SK-N-SH (cell line): ENCODE data around the gene SIPA1.

Experiments used
- CHD2 ChIP-seq: fragments of 150-350 bp; IDR thresholded peaks from 2 replicates; pipeline ENCODE4 v1.6.1; 2018; ENCODE audit warnings: low read length; ENCODE audit not compliant: partially characterized antibody
- ELF1 ChIP-seq: IDR thresholded peaks from 2 replicates; pipeline ENCODE4 v1.4.0; 2012
- FOSL2 ChIP-seq: IDR thresholded peaks from 2 replicates; pipeline ENCODE4 v1.4.0; 2012; ENCODE audit warnings: low read depth, mild to moderate bottlenecking, moderate library complexity, borderline replicate concordance
- GABPA ChIP-seq: IDR thresholded peaks from 2 replicates; pipeline ENCODE4 v1.4.0; 2012; ENCODE audit warnings: low read depth, mild to moderate bottlenecking
- JUND ChIP-seq: IDR thresholded peaks from 2 replicates; pipeline ENCODE4 v1.4.0; 2012
- POLR2AphosphoS5 ChIP-seq: IDR thresholded peaks from 2 replicates; pipeline ENCODE4 v1.6.1; 2012; ENCODE audit warnings: low read depth, low read length
- RAD21 ChIP-seq: IDR thresholded peaks from 2 replicates; pipeline ENCODE4 v1.6.1; 2012; ENCODE audit warnings: mild to moderate bottlenecking, low read length
- RFX5 ChIP-seq: IDR thresholded peaks from 2 replicates; pipeline ENCODE4 v1.6.1; 2012; ENCODE audit warnings: mild to moderate bottlenecking, improper control_type of control experiment, low read length
- SIN3A ChIP-seq: IDR thresholded peaks from 2 replicates; pipeline ENCODE4 v1.6.1; 2012; ENCODE audit warnings: low read depth, mild to moderate bottlenecking, low read length, moderate library complexity, borderline replicate concordance
- TF ChIP-seq, protein P1 (sequence below): fragments of 200-600 bp; sonication (generic); IDR thresholded peaks from 2 replicates; pipeline ENCODE4 v1.6.1; 2017; ENCODE audit warnings: antibody characterized with exemption, mild to moderate bottlenecking, moderate library complexity
- TF ChIP-seq, protein P2 (sequence below): IDR thresholded peaks from 2 replicates; pipeline ENCODE4 v1.6.1; 2012; ENCODE audit warnings: mild to moderate bottlenecking, low read depth, low read length, moderate library complexity
- TF ChIP-seq, protein P3 (sequence below): IDR thresholded peaks from 2 replicates; pipeline ENCODE4 v1.4.0; 2012; ENCODE audit warnings: low read depth

DNA sequence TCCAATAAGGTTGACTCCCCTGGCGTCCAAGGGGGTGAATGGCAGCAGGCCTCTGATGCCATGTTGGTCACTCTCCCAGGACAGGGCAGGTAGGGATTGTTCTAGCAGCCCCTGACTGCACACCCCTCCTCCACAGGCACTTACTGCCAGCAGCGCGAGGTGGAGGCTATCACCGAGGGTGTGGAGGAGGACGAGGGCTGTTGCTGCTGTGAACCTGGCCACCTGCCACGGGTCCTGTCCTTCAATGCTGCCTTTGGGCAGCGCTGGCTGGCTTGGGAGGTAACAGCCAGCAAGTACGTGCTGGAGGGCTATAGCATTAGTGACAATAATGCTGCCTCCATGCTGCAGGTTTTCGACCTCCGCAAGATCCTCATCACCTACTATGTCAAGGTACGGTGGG, 7.7 kb upstream of the SIPA1 start:
- TF ChIP-seq, protein P1, sequence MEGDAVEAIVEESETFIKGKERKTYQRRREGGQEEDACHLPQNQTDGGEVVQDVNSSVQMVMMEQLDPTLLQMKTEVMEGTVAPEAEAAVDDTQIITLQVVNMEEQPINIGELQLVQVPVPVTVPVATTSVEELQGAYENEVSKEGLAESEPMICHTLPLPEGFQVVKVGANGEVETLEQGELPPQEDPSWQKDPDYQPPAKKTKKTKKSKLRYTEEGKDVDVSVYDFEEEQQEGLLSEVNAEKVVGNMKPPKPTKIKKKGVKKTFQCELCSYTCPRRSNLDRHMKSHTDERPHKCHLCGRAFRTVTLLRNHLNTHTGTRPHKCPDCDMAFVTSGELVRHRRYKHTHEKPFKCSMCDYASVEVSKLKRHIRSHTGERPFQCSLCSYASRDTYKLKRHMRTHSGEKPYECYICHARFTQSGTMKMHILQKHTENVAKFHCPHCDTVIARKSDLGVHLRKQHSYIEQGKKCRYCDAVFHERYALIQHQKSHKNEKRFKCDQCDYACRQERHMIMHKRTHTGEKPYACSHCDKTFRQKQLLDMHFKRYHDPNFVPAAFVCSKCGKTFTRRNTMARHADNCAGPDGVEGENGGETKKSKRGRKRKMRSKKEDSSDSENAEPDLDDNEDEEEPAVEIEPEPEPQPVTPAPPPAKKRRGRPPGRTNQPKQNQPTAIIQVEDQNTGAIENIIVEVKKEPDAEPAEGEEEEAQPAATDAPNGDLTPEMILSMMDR, result no peak
- TF ChIP-seq ELF1, result no peak
- TF ChIP-seq RFX5, result no peak
- TF ChIP-seq, protein P2, sequence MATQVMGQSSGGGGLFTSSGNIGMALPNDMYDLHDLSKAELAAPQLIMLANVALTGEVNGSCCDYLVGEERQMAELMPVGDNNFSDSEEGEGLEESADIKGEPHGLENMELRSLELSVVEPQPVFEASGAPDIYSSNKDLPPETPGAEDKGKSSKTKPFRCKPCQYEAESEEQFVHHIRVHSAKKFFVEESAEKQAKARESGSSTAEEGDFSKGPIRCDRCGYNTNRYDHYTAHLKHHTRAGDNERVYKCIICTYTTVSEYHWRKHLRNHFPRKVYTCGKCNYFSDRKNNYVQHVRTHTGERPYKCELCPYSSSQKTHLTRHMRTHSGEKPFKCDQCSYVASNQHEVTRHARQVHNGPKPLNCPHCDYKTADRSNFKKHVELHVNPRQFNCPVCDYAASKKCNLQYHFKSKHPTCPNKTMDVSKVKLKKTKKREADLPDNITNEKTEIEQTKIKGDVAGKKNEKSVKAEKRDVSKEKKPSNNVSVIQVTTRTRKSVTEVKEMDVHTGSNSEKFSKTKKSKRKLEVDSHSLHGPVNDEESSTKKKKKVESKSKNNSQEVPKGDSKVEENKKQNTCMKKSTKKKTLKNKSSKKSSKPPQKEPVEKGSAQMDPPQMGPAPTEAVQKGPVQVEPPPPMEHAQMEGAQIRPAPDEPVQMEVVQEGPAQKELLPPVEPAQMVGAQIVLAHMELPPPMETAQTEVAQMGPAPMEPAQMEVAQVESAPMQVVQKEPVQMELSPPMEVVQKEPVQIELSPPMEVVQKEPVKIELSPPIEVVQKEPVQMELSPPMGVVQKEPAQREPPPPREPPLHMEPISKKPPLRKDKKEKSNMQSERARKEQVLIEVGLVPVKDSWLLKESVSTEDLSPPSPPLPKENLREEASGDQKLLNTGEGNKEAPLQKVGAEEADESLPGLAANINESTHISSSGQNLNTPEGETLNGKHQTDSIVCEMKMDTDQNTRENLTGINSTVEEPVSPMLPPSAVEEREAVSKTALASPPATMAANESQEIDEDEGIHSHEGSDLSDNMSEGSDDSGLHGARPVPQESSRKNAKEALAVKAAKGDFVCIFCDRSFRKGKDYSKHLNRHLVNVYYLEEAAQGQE, result no peak
- no peak for TF ChIP-seq CHD2
- TF ChIP-seq FOSL2, result no peak
- no peak for TF ChIP-seq GABPA
- no peak for TF ChIP-seq RAD21
- no peak for TF ChIP-seq JUND
- TF ChIP-seq POLR2AphosphoS5, result no peak
- TF ChIP-seq, protein P3, sequence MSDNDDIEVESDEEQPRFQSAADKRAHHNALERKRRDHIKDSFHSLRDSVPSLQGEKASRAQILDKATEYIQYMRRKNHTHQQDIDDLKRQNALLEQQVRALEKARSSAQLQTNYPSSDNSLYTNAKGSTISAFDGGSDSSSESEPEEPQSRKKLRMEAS, result no peak
- TF ChIP-seq SIN3A, result no peak
